IMR-90 (cell line): Measurements from ENCODE around the gene WBP2. TPM values are rescaled to one million over a fixed set of nuclear protein-coding genes. Genes with fewer than 3 reads are reported as not detected.

Source experiments
- ATAC-seq: fragments of 200-7000 bp; cut with Tn5 transposase; 2 replicates; pipeline ENCODE4 v1.9.1; 2020; ENCODE audit warnings: low read depth, mild to moderate bottlenecking, moderate library complexity
- BruUV-seq: library from RNA; stranded (reverse); fragments of 400-500 nt; replicated peaks from 2 replicates; lab custom pipeline; 2021; lab: Mats Ljungman, UMichigan
- CTCF ChIA-PET: fragments of 300-600 bp; formaldehyde crosslinking; extraction: SDS; loops from one replicate; lab custom pipeline; 2021; ENCODE audit warnings: antibody characterized with exemption; lab: Yijun Ruan, JAX
- POLR2A ChIA-PET: fragments of 300-600 bp; sonication (Branson Sonifier 250); formaldehyde crosslinking; loops from one replicate; lab custom pipeline; 2022; ENCODE audit warnings: antibody characterized with exemption; ENCODE audit not compliant: unreplicated experiment; lab: Charles Lee
- DNase-seq: peaks from one replicate; pipeline ENCODE4 v3.0.0; 2013
- H2AFZ ChIP-seq: replicated peaks from 2 replicates; pipeline ENCODE3; 2013; ENCODE audit warnings: low read length, mild to moderate bottlenecking; ENCODE audit not compliant: poor library complexity
- H2AK5ac ChIP-seq: 2 replicates; pipeline ENCODE4 v1.6.1; 2013; ENCODE audit warnings: low read depth, low read length, inconsistent platforms
- H2AK9ac ChIP-seq: replicated peaks from 2 replicates; pipeline ENCODE3; 2013; ENCODE audit warnings: mild to moderate bottlenecking, low read depth, low read length, moderate library complexity; ENCODE audit not compliant: poor library complexity
- H2BK120ac ChIP-seq: 2 replicates; pipeline ENCODE4 v1.6.1; 2013; ENCODE audit warnings: low read depth, low read length, inconsistent platforms
- H2BK15ac ChIP-seq: 3 replicates; pipeline ENCODE4 v1.6.1; 2013; ENCODE audit warnings: low read depth, low read length, inconsistent platforms
- H2BK20ac ChIP-seq: 2 replicates; pipeline ENCODE4 v1.6.1; 2013; ENCODE audit warnings: low read depth, mild to moderate bottlenecking, inconsistent platforms, low read length, moderate library complexity
- H2BK5ac ChIP-seq: 2 replicates; pipeline ENCODE4 v1.6.1; 2013; ENCODE audit warnings: mild to moderate bottlenecking, low read depth, low read length, inconsistent platforms; ENCODE audit not compliant: poor library complexity, severe bottlenecking
- H3K14ac ChIP-seq: replicated peaks from 2 replicates; pipeline ENCODE4 v1.6.1; 2013; ENCODE audit warnings: low read depth, low read length, inconsistent platforms
- H3K18ac ChIP-seq: 2 replicates; pipeline ENCODE4 v1.6.1; 2013; ENCODE audit warnings: low read depth, low read length, control low read depth
- H3K23ac ChIP-seq: 2 replicates; pipeline ENCODE4 v1.6.1; 2013; ENCODE audit warnings: low read depth, low read length, inconsistent platforms
- H3K27ac ChIP-seq: 2 replicates; pipeline ENCODE4 v1.5.1; 2013; ENCODE audit warnings: mild to moderate bottlenecking, control low read depth, low read length; ENCODE audit not compliant: insufficient read depth
- H3K27me3 ChIP-seq: 2 replicates; pipeline ENCODE4 v1.6.1; 2013; ENCODE audit warnings: low read length; ENCODE audit not compliant: control insufficient read depth, insufficient read depth
- H3K36me3 ChIP-seq: 2 replicates; pipeline ENCODE4 v1.6.1; 2013; ENCODE audit warnings: low read length, mixed read lengths; ENCODE audit not compliant: control insufficient read depth, insufficient read depth
- H3K4ac ChIP-seq: 2 replicates; pipeline ENCODE4 v1.6.1; 2013; ENCODE audit warnings: low read depth, low read length, inconsistent platforms
- H3K4me1 ChIP-seq: 2 replicates; pipeline ENCODE4 v1.6.1; 2013; ENCODE audit warnings: low read length, mixed read lengths; ENCODE audit not compliant: control insufficient read depth, insufficient read depth
- H3K4me2 ChIP-seq: 2 replicates; pipeline ENCODE4 v1.6.1; 2013; ENCODE audit warnings: low read depth, mild to moderate bottlenecking, control low read depth, low read length, moderate library complexity
- H3K4me3 ChIP-seq: 2 replicates; pipeline ENCODE4 v1.5.1; 2013; ENCODE audit warnings: low read depth, mild to moderate bottlenecking, control low read depth, low read length, moderate library complexity; ENCODE audit not compliant: insufficient read depth
- H3K56ac ChIP-seq: 2 replicates; pipeline ENCODE4 v1.6.1; 2013; ENCODE audit warnings: low read length, inconsistent platforms; ENCODE audit not compliant: insufficient read depth; ENCODE audit errors: extremely low read depth
- H3K79me1 ChIP-seq, 2 experiments: 2 replicates each; pipeline ENCODE4 v1.6.1; 2013; ENCODE audit warnings: low read length in 2 of 2, inconsistent platforms in 1 of 2, low read depth in 1 of 2
- H3K9ac ChIP-seq: 2 replicates; pipeline ENCODE4 v1.6.1; 2013; ENCODE audit warnings: low read depth, low read length, control low read depth
- H3K9me1 ChIP-seq: 2 replicates; pipeline ENCODE4 v1.6.1; 2013; ENCODE audit warnings: low read length, inconsistent platforms; ENCODE audit not compliant: insufficient read depth
- H3K9me3 ChIP-seq: 2 replicates; pipeline ENCODE4 v1.6.1; 2013; ENCODE audit warnings: low read length; ENCODE audit not compliant: control insufficient read depth, insufficient read depth
- H4K20me1 ChIP-seq: 2 replicates; pipeline ENCODE4 v1.6.1; 2013; ENCODE audit warnings: low read length, inconsistent platforms; ENCODE audit not compliant: insufficient read depth
- H4K5ac ChIP-seq: 2 replicates; pipeline ENCODE4 v1.6.1; 2013; ENCODE audit warnings: mild to moderate bottlenecking, low read depth, low read length, control low read depth
- H4K8ac ChIP-seq, 2 experiments: 2 replicates each; pipeline ENCODE4 v1.6.1; 2013; ENCODE audit warnings: low read depth in 2 of 2, low read length in 2 of 2, control low read depth in 1 of 2, inconsistent platforms in 1 of 2
- H4K91ac ChIP-seq: 2 replicates; pipeline ENCODE4 v1.6.1; 2013; ENCODE audit warnings: low read depth, low read length, inconsistent platforms; ENCODE audit not compliant: insufficient read depth
- RCOR1 ChIP-seq: IDR thresholded peaks from 2 replicates; pipeline ENCODE4 v1.6.1; 2012; ENCODE audit warnings: mild to moderate bottlenecking, low read length, improper control_type of control experiment; ENCODE audit not compliant: insufficient replicate concordance
- WGBS, 2 experiments: methylation state at CpG; one replicate each; pipeline versions ENCODE4 v1.1.5 to v1.1.7; 2013; ENCODE audit warnings: missing lambda C conversion rate in 2 of 2; ENCODE audit not compliant: insufficient read length in 1 of 2; ENCODE audit errors: extremely low coverage in 2 of 2; 5-methylcytosine and 5-hydroxymethylcytosine counted together
- dilution Hi-C: fragments of 300-500 bp; cut with HindIII; formaldehyde crosslinking; loops from one replicate; pipeline ENCODE4 v1.14.3; 2018; ENCODE audit warnings: low sequenced_read_pairs; ENCODE audit not compliant: unreplicated experiment
- in situ Hi-C: fragments of 300-500 bp; cut with MboI; formaldehyde crosslinking; loops from 3 replicates; pipeline ENCODE4 v1.14.3; 2019; ENCODE audit warnings: low sequenced_read_pairs, inconsistent platforms, mixed read lengths
- intact Hi-C: fragments of 100-400 bp; cut with micrococcal nuclease; formaldehyde crosslinking; loops from 2 replicates; pipeline ENCODE4 v1.10.0; 2022
- polyA plus RNA-seq, 3 experiments: library from polyadenylated mRNA; depleted of rRNA; stranded (reverse); fragments of >200 nt; gene quantifications; 2 replicates each; pipeline ENCODE4 v1.2.3, GENCODE V29; 2012; ENCODE audit warnings: low replicate concordance in 1 of 3
- total RNA-seq: library from RNA; depleted of rRNA; stranded (reverse); fragments of >200 nt; gene quantifications from 2 replicates; pipeline ENCODE4 v1.2.3, GENCODE V29; 2012

The WBP2 gene
- total and polyA plus RNA-seq, 2 of the 4 experiments (the other 2 are of a cell fraction): 9.0 to 35.5 TPM

- Histone ChIP-seq H2AK5ac (no peak overlapping the region), H3K9me3 (no peaks in the 10 kb centered on the region), H3K4ac (no peak overlapping the region), H3K9me1 (peaks cover 7% of the 10 kb centered on the region; the same call in 1 of the 2 replicates), H3K27me3 (no peaks in the 10 kb centered on the region), H3K9ac (no peak overlapping the region), H3K27ac (no peak overlapping the region), H3K4me2 (no peak overlapping the region), H4K20me1 (no peaks in the 10 kb centered on the region), H3K4me1 (peaks cover 4% of the 10 kb centered on the region), H4K91ac (no peak overlapping the region), H2BK5ac (no peak overlapping the region), H2BK120ac (no peak overlapping the region), H3K4me3 (no peak overlapping the region), H3K79me1 (peaks cover 5 to 15% of the 10 kb centered on the region in 2 experiments; a peak in 3 of 4 replicates), H2AFZ (no peak overlapping the region), H4K5ac (no peak overlapping the region), H2AK9ac (no peak overlapping the region), H2BK15ac (no peak overlapping the region), H2BK20ac (no peak overlapping the region), H3K14ac (no peak overlapping the region), H3K36me3 (peaks cover 74% of the 10 kb centered on the region), H3K23ac (no peak overlapping the region), H4K8ac (no peak overlapping the region), H3K18ac (no peak overlapping the region), H3K56ac (no peak overlapping the region)
- dilution Hi-C loops: no loop called here
- DNase-seq (no peak), ATAC-seq (no peak)
- POLR2A ChIA-PET: no interaction called here
- BruUV-seq: no TSS peak
- TF ChIP-seq RCOR1: no peak
- intact Hi-C loops: no loop called here
- 93% methylated on average over 5 of the region's 16 CpGs; no CpG with 5 or more reads in 1 of the 2 experiments for WGBS, 2 experiments
- in situ Hi-C loops: no loop called here
- CTCF ChIA-PET: no interaction called here
Measured at GRCh38 chr17:75819678-75820077, 35.5 kb downstream of the WBP2 start.
